Stimulated activated CD4-positive, alpha-beta T cell treated with anti-CD3 and anti-CD28 coated beads, Interleukin-1b, Interleukin-23, amount 100 ng/mL, for 1 hour (primary cell): Measurements from ENCODE around the gene RBM15.

Experiments used
- DNase-seq, 2 donors: peaks; one replicate each; pipeline ENCODE4 v3.0.0-alpha.2; 2020; ENCODE audit warnings: low read depth in 2 of 2

Gene RBM15

GRCh38 chr1:110319332-110320167 lies 19.6 kb upstream of the RBM15 start:
- DNase-seq = no peak

GRCh38 chr1:110320168-110320518 lies 19.0 kb upstream of the RBM15 start:
- no peak for DNase-seq

GRCh38 chr1:110321045-110321444 lies 18.1 kb upstream of the RBM15 start:
- no peak for DNase-seq

GRCh38 chr1:110321846-110322245 lies 17.3 kb upstream of the RBM15 start:
- DNase-seq = no peak

GRCh38 chr1:110324667-110325066 lies 14.5 kb upstream of the RBM15 start:
- DNase-seq = no peak

GRCh38 chr1:110326826-110327225 lies 12.4 kb upstream of the RBM15 start:
- no peak for DNase-seq

GRCh38 chr1:110328274-110328673 lies 10.9 kb upstream of the RBM15 start:
- no peak for DNase-seq

- no peak for DNase-seq
Measured at GRCh38 chr1:110328700-110329099, 10.5 kb upstream of the RBM15 start.

GRCh38 chr1:110335265-110335664 lies 3.9 kb upstream of the RBM15 start:
- no peak for DNase-seq

GRCh38 chr1:110336300-110337039 lies 2.7 kb upstream of the RBM15 start:
- no peak for DNase-seq

- peak in 1 of 2 donors; percentile 2 for DNase-seq
Measured at GRCh38 chr1:110337704-110338308, 1.4 kb upstream of the RBM15 start.

- peak; percentile 89 to 90 for DNase-seq
Measured at GRCh38 chr1:110338309-110338885, 780 bp upstream of the RBM15 start.

GRCh38 chr1:110339407-110340206 lies 430 bp downstream of the RBM15 start:
- DNase-seq = peak in 1 of 2 donors; percentile 11

- DNase-seq = no peak
Measured at GRCh38 chr1:110340207-110340468, 961 bp downstream of the RBM15 start.

GRCh38 chr1:110341146-110341871 lies 2.1 kb downstream of the RBM15 start:
- DNase-seq = no peak

GRCh38 chr1:110341872-110342331 lies 2.7 kb downstream of the RBM15 start:
- DNase-seq = no peak

- no peak for DNase-seq
Measured at GRCh38 chr1:110343249-110343648, 4.1 kb downstream of the RBM15 start.

GRCh38 chr1:110344152-110344551 lies 5.0 kb downstream of the RBM15 start:
- no peak for DNase-seq

GRCh38 chr1:110345480-110345879 lies 6.3 kb downstream of the RBM15 start:
- DNase-seq = no peak

GRCh38 chr1:110346690-110347089 lies 7.5 kb downstream of the RBM15 start:
- no peak for DNase-seq
